Forelimb muscle (tissue), 1 donor: ENCODE data around the gene CPNE4. TPM values are rescaled to one million over a fixed set of nuclear protein-coding genes. Genes with fewer than 3 reads are reported as not detected.

ENCODE experiments used
- DNase-seq: peaks from one replicate; pipeline ENCODE4 v3.0.0-alpha.2; 2013; ENCODE audit warnings: low read depth
- polyA plus RNA-seq: library from polyadenylated mRNA; unstranded; fragments of 120-200 nt; gene quantifications from one replicate; pipeline ENCODE4 v1.2.1, GENCODE V29; 2013; ENCODE audit not compliant: insufficient read length

The CPNE4 gene
- polyA plus RNA-seq, 1 donor: 0.23 TPM

DNA sequence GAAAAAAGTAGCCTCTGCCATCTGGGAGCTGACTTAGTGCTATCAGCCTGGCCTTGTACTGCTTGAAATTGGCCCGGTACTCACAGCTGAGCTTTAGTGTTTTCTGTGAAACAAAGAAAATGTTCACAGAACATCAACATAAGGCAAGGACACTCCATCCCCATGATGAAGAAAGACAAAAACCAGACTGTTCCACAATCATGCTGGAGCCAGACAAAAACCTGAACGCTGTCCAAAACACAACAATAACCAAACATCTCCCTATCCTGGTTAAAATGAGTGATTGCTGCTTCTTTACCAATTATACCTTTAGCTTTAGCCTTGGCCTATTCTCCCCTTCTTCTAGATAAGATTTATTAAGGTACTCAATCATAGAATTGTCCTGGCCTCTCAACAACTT is 153.9 kb downstream of the CPNE4 start:
- no peak for DNase-seq

DNA sequence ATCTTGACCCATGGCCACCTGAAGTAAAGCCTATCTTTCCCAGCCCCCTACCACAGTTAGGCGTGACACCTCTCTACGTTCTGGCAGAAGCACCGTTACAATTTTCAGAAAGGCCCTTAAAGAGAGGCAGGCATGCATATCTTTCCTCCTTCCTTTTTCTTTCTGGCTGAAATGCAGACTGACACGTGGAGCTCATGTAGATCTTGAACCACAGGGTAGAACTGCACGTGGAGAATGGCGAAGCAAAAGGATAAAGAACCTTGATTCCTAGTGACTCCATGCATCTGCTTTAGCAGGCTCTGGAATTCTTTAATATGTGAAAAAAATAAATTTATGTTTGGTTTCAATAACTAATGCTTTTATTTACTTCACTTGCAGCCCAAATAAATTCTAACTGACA is 166.6 kb downstream of the CPNE4 start:
- DNase-seq: no peak

DNA sequence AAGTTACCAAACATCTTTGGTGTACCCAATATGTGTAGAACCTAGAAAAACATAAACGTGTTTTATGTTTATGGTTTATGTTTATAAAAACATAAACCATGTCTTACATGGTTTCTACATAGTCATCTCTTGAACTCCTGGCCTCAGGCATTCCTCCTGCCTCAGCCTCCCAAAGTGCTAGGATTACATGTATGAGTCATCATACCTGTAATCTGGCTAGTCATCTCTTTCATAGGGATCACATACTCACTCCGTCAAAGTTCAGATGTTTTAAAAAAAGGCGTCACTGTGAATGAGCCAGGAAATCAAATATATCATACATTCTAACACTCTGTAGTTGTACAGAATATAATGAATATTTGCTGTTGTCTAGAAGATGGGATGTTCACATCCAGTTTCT is 178.6 kb downstream of the CPNE4 start:
- no peak for DNase-seq

GRCh38 chr3:131850223-131850622 is 184.6 kb downstream of the CPNE4 start:
- DNase-seq: no peak

- no peak for DNase-seq
Measured at GRCh38 chr3:131849616-131850015, 185.2 kb downstream of the CPNE4 start.

DNA sequence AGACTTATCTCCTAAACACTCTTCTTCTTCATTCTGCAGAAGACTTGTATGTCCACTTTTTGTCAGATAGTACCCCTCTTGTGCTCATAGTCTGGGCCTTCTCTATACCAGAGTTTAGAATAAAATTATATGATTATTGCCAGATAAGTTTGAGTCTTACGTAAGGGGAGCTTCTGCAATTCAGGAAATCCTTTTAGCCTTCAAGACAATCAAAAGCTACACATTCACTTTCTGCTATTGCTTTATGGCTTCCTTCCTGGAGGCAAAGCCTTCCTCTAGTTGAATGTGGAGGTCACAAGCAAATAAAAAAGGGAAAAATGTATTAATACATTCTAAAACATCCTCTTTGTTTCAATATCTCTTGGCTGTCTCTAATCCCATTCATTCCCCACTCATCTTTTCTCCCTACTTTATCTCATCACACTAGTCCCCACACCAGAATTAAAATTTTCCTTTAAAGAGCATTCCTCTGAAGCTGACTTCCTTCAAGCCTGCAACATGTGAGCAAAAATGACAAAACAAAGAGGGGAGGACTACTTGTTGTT is 186.8 kb downstream of the CPNE4 start:
- DNase-seq: no peak

- DNase-seq: no peak
Measured at GRCh38 chr3:131846296-131846924, 188.4 kb downstream of the CPNE4 start.

DNA sequence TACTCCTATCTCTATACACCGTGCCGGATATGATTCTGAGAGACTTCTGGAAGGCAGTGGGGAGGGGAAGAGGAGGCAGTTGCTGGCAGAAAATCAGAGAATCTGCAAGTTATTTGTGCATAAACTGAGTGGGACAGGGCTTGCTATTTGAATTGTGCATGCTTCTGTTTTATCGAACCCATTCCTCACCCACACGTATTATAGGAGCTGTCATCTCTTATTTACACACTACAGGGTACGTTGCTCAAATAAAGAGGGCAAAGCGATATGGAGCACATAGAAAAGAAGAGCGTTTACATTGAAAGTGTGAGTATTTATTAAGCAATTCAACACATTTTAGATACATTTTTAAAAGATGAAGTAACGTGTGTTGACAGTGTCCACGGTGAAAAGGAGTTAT is 191.6 kb downstream of the CPNE4 start:
- no peak for DNase-seq

DNA sequence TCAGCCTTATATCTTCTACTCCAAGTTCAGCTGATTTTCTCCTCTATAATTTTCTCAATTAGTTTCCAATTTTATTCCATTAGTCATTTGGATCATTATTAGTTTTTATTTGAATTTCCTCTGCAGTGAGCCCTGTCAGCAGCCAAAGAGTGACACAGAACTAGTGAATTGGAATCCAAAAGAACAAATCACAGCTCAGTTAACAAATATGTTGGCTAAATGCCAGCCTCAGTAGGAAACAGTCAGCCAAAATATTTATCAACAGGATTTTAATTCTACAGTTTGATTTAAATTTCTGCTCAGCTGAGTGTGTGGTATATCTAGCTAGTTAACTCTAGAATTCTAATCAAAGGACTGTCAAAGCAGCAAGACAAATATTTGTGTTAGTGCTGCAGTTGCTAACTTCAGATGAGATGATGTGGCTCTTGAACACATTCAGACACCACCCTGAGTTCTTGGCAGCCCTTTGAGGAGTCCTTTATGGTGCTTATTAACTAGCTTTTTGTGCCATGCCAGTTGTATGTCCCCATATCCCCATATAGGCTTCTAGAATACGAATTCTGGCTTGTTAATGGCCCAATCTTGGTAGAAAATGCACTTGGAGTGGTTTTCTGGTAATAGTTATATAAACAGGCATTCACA is 194.5 kb downstream of the CPNE4 start:
- DNase-seq: no peak

DNA sequence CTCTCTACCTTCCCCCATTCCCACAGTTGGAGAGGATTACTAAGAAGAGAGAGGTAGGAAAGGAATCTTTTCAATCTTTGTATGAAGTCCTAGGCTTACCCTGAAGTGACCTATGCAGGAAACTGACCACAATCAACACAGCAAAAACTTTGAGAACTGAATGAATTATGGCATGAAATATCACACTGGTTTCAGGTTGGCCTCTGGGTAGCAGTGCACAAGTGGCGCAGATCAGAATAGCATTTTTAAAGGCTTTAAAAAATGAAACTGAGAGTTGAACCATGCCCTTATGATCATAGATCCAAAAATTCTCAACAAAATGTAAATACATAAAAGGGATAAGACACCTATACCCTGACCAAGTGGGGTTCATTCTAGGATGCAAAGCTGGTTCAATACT is 198.9 kb downstream of the CPNE4 start:
- no peak for DNase-seq

- DNase-seq: no peak
Measured at GRCh38 chr3:131831608-131832007, 203.2 kb downstream of the CPNE4 start.

DNA sequence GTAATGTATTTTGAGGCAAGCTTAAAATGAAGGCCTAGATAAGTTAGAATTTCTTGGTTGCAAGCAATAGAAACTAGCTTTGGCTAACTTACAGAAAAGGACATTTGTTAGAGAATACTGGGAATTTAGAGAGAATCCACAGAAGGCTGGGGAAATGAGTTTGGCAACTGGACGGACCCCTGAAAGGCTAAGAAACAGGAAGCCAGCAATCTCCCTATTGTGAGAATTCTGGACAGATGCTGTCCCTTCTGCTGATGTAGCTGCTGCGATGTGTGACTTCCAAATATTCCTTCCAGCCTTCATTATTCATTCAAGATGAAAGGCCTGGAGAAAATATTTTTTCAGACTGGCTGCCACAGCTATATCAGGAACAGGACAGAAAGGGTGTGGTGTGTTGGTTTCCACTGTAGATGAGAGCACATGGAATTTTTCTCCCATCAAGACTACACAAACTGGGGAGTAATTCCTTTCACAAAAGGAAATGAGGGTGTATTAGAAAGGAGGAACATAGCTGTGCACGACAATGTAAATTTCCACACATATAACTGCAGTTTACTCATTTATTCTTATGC is 213.5 kb downstream of the CPNE4 start:
- no peak for DNase-seq

GRCh38 chr3:131819381-131820055 is 215.3 kb downstream of the CPNE4 start:
- DNase-seq: no peak

GRCh38 chr3:131812433-131812832 is 222.4 kb downstream of the CPNE4 start:
- no peak for DNase-seq

DNA sequence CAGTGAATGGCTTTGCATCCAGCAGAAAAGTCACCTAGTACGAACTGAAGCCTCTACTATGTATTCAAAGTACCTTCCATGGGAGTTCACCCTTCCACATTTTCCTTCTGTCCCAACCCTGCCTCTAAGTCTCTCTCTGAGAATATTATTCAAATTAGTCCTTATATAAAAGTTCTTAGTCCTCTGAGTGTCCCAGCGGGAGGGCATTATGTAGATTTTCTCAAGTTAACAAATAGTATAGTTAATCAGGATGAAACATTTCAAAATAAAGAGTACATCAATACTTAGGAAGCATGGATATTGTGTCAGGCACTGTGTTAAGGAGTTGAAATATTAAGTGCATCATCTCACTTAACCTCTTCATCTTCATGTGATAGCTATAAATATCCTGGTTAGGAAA is 223.3 kb downstream of the CPNE4 start:
- DNase-seq: no peak

DNA sequence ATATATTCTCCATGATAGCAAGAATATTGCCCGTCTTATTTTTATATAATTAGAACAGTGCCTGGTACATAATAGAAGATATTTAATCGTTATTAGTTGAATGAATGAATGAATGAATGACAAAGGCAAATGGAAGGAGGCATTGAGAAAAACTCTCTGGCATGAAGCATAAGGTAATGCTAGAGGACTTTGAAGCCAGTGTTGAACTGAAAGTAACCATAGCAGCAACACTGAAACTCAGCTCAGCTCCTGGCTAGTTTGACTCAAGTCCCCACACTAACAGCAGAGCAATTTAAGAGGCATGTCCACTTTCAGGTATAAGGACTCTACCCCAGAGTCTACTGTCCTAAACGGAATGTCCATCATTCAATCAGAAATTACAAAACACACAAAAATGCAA is 227.0 kb downstream of the CPNE4 start:
- no peak for DNase-seq

GRCh38 chr3:131806736-131807135 is 228.1 kb downstream of the CPNE4 start:
- no peak for DNase-seq

GRCh38 chr3:131804565-131805133 is 230.2 kb downstream of the CPNE4 start:
- no peak for DNase-seq

DNA sequence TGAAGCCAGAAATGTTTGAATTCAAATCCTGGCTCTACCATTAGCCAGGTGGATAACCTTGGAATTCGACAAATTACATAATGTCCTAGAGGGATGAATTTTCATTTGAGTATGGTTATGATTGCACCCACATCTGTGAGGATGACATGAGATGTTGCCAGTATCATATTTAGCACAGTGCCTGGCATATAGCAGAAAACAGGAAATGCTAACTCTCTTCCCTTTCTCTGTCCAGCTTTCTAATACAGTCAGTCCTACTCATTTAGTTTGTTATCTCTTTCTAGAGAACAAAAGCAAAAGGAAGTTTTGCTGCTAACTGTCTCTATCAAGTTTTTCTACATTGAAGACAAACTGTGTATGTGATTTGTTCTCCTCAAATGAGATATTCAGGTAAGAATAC is 231.7 kb downstream of the CPNE4 start:
- DNase-seq: no peak

DNA sequence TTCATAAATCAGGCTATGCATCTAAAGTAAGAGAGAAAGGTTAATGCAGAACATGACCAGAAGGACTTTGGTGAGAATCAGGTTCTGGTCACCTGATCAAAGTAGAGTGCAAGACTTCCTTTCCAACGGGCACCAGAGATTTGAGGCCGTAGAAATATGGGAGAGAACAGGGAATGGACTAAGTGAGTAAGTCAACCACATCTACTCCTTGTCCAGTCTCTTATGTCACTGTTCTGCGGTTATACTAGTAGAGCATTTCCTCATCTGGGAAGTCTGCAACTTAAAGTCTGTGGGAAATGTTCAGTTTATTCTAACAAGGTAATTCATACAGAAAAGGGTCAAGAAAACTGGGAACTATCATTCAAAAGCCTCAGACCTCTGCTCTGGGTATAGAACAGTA is 232.8 kb downstream of the CPNE4 start:
- no peak for DNase-seq

- no peak for DNase-seq
Measured at GRCh38 chr3:131801566-131801965, 233.2 kb downstream of the CPNE4 start.

GRCh38 chr3:131797776-131798175 is 237.0 kb downstream of the CPNE4 start:
- DNase-seq: no peak
